Midbrain (tissue), 1 donor: Measurements from ENCODE around the gene CAPZA2.
"Not testable (repeated sequence)": the region's sequence is repeated elsewhere in the genome, so short reads cannot be mapped to it uniquely, and the experiment has no call there.

Source experiments
- DNase-seq: peaks from one replicate; lab custom pipeline; 2025; lab: John Stamatoyannopoulos, UW

The CAPZA2 gene

DNA sequence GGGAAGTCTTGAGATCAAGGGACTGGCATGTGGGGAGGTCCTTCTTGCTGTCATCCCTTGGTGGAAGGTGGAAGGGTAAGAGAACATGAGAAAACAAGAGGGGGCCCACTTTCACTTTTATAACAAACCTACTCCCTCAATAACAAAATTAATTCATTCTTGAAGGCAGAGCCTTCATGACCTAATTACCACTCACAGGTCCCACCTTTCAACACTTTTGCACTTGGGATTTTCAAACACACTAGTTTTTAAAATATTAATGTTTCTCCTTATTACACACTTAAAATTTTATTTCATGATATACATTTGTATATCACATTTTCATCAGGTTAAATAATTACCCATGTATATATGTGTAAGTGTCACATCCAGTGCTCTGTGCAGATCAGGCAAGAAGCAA is 93.0 kb downstream of the CAPZA2 start:
- peak; percentile 10 for DNase-seq

DNA sequence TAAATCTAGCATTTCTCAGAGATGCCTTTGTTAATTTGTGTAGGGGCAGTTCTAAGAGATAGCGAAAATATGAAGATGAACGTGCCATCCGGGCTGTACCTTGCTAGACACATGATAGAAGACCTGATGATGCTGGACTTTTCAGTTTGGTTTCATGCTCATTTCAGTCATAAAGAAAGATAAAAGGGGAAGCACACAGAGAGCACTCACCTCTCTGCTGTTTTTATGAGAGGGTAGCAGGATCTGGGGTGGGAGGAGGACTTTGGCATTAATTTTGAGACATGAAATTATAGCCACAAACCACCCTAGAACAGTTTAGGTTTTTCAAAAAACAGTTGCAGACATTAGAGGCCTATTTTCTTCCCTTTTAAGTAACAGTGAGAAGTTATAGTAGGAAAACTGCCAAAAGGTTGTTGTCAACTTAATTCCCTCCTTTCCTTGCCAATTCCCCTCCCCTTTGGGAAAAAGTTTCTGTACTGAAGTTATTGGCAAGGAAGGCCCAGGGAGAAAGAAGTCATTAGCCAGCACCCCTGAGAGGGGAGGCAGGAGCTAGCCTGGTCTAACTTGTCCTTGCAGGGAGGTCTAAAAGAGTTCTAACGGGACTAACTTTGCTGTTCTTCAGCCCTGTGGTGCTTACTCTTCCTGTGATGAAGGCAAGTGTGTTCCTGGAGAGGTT is 93.6 kb downstream of the CAPZA2 start:
- DNase-seq, result peak; percentile 18

DNA sequence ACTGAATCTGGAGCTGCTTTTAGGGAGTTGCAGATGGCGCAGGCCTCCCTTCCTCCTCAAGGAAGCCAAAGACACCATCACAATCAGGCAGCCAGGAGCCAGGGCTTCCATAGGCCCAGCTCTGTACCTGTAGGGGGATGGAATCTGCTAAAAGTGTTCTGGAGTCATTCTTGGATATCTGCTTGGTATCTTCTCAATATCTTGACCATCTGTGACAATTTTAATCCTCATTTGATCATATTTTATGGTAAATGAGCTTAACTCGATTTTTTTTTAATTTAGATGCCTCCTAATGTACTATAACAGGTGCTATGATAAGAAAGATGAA is 94.1 kb downstream of the CAPZA2 start:
- no peak for DNase-seq

DNA sequence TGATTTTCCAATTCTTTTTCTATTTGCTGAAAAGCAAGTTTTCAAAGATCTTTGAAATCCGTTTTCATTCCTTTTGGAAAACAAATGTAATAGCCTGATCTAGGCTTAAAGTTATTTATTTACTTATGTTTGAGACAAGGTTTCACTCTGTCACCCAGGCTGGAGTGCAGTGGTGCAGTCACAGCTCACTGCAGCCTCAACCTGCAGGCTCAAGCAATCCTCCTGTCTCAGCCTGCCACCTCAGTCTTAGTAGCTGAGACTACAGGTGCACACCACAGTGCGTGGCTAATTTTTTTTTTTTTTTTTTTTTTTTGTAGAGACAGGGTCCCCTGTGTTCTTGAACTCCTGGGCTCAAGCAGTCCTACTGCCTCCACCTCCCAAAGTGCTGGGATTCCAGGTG is 95.5 kb downstream of the CAPZA2 start:
- no peak for DNase-seq

DNA sequence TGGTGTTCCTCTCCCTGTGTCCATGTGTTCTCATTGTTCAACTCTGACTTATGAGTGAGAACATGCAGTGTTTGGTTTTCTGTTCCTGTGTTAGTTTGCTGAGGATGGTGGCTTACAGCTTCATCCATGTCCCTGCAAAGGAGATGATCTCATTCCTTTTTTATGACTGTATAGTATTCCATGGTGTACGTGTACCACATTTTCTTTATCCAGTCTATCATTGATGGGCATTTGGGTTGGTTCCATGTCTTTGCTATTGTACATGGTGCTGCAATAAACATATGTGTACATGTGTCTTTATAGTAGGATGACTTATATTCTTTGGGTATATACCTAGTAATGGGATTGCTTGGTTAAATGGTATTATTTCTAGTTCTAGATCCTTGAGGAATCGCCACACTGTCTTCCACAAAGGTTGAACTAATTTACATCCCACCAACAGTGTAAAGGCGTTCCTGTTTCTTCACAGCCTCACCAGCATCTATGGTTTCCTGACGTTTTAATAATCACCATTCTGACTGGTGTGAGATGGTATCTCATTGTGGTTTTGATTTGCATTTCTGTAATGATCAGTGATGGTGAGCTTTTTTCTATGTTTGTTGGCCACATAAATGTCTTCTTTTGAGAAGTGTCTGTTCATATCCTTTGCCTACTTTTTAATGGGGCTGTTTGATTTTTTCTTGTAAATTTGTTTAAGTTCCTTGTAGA is 99.7 kb downstream of the CAPZA2 start:
- DNase-seq, result not testable (repeated sequence)

DNA sequence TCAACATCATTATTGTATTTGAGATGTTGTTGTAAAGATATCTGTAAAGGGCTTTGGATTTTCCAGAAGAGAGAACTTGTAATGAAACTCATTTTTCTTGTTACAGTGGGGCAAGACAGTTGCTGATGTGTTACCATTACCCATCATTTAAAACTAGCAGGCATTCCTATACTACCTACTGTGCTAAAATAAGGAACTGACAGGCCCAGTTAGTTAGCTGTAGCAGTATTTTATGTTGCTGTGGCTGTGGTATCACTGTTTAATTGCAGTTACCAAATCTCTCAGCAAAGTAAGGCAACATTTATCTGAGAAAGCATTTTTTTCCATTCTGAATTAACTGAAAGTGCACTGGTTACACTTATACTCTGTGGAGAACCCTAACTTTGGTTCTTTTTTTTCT is 100.8 kb downstream of the CAPZA2 start:
- DNase-seq, result no peak

DNA sequence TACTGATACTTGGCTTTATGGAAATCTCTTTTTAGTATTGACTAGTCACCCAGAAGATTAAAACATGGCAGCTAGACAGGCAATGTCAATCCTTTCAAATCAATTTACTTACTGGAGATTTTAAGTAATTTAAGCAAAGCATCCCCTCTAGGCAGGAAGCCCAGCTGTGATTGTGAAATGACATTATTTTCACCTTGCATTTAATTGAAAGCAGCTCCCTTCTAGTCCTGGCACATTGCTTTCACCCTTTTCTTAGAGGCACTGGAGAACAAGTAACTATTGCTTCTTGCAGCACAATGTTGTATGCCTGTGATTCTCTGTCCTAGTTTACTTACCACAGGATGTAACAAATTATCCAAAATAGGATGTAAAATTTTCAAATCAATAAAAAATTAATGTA is 104.2 kb downstream of the CAPZA2 start:
- DNase-seq, result peak; percentile 25

DNA sequence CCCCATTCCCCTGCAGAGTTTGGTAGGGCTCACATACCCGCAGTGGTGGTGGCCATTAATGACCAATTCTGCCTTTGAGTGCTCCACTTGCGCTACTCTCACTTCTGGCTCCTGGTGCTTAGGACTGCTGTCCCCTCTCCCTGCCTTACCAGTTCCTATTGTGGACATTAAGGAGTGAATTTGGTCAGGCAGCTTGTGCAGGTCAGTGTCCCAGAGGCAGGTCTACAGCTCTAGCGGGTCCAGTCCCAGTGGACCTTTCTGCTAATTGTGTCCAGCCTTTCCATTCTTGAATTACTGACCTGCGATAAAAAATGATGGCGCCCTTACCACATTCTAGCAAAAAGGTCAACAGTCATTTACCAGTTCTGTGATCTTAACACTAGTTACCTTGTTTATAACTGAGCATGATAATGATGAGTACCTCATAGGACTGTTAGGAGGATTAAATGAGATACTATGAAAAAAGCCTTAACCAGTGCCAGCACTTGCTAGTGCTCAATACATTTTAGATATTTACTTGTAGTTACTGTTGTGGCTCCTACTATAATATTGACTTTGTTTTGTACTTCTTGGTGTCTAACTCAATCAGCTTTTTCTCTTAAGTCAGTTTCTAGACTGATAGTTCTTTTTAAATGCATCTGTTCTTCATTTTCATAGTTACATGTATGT is 105.0 kb downstream of the CAPZA2 start:
- no peak for DNase-seq

DNA sequence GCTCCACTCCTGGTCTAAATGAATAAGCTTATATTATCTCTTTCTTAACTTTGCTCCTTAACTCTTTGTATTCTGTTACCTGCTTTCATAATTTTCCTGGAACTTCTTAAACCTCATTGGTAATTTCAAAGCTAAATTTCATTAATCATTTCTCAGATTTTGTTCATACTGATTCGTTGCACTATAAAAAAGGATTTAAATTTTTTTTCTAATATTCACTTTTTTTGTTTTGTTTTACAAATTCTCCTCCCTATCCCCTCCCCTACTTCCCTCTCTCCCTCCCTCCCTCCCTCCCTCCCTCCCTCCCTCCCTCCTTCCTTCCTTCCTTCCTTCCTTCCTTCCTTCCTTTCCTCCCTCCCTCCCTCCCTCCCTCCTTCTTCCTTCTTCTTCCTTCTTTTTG is 105.6 kb downstream of the CAPZA2 start:
- no peak for DNase-seq

DNA sequence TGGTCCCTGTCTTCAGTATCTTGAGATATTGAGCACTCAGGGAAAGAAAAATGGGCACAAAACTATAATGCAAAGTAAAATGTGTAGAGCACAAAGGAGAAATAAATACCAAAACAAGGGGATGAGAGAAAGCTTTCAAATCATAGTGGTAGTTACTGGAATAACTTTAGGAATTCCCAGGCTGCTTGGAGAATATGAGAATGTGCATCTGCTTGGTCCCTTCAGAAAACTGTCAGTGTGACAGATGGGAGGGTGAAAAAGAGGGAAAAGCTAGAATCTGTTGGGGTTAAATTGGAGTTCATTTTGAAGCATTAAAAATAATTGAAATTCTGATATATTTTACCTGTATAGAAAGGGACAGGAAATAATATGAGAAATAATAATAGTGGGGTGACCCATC is 106.2 kb downstream of the CAPZA2 start:
- DNase-seq, result no peak

DNA sequence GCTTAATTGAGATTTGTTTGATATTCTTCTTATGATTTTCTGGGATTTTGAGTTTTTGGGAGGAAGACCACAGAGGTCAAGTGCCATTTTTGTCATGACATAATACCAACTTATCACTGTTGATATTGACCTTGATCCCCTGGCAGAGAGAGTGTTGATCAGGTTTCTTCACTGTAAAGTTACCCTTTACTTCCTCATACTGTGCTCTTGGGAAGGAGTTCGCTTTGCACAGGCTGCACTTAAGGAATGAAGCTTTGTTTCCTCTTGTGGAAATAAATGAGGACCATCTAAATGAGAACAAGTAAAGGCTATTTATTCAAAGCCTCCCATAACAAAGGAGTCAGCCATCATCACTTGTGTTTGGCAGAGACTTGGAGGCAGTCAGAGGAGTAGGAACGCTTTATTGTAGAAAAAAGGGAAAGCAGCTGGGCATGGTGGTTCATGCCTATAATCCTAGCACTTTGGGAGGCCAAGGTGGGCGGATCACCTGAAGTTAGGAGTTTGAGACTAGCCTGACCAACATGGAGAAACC is 107.0 kb downstream of the CAPZA2 start:
- no peak for DNase-seq

DNA sequence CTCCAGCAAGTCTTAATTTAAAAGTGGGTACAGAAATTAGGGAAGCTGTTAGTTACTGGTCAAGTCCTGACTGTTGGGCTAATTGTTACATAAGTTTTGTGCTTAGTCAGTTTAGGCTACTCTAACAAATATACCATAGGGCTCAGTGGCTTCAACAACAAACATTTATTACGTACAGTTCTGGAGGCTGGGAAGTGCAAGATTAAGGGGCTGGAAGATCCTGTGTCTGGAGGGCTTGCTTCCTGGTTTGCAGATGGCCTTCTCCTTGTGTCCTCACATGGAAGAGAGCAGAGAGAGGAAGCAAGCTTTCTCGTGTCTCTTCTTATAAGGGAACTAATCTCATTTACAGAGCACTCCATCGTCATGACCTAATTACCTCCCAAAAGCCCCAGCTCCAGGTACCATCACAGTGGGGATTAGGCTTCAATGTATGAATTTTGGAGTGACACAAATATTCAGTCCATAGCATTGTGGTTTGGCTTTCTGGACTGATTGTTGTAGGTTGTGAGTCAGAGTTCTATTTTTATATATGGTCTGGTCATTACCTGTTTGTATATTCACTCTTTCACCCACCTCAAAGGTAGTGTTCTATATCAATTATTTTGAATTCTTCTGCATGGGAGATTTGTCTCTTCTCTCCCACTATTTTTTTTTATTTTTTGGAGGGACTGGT is 108.0 kb downstream of the CAPZA2 start:
- no peak for DNase-seq

DNA sequence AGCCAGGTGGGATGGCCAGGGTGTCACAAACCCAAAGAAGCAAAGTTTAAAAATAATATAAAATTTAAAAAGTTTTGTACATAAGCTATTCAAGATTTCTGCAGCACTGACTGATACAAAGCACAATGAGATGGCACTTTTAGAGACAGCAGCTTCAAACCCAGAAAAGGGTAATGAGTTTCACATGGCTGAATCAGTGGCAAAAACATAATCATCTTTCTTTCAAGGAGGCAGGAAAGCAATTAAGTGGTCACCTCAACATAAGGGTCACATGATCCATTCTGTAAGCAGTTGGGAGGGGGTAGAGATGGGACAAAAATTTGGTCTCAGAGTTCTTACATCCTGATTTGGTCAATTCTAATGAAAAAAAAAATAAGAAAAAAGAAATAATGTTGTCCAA is 108.8 kb downstream of the CAPZA2 start:
- DNase-seq, result not testable (repeated sequence)
